ENCODE results near the gene ESPL1. TPM values are rescaled to one million over a fixed set of nuclear protein-coding genes. Genes with fewer than 3 reads are reported as not detected.

ESPL1 gene
- total RNA-seq, 1 experiment from 2014 or later, result 8.3 TPM

DNA sequence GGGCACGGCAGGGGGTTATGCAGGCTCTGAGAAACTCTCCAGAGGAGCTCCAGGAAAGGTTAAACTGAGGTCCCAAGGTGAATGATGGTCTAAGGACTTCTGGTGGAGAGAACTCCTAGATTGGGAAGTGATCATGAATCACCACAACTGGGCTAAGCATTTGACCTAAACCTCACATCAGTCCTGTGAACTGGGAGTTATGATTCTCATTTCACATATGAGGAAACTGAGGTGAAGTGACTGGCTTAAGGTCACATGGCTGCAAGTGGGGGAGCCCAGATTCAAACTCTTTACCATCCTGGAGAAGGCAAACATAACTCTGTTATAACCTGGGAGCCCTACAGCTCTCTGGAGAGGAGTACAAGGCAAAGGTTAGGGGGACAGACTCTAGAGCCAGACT lies 40.3 kb upstream of the ESPL1 start:
- no peak for DNase-seq (ENCODE audit: low read depth, low spot score)
- in situ Hi-C loops (cut with HindIII; ENCODE audit: low pct_unique_long_range_greater_than_20kb, low sequenced_read_pairs), result no loop called here

DNA sequence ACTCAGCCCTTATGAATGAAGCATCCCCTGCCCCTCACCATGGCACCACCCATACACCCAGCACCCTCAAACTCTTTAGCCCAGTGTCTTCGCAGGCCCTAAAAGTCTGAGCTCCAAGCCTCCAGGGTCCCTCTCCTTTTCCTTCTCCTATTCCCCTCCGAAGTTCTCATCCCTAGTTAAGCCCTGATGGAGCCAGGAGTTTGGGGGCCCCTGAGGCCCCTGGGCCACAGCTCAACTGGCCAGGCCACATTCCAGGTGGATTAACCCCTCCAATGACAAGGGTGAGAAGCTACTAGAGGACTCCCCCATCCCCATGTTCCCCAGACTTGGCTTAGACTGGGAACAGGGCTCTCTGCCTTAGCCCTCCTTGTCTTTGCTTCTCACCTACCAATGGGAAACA lies 38.6 kb upstream of the ESPL1 start:
- in situ Hi-C loops (cut with HindIII; ENCODE audit: low pct_unique_long_range_greater_than_20kb, low sequenced_read_pairs), result no loop called here
- no peak for DNase-seq (ENCODE audit: low read depth, low spot score)

DNA sequence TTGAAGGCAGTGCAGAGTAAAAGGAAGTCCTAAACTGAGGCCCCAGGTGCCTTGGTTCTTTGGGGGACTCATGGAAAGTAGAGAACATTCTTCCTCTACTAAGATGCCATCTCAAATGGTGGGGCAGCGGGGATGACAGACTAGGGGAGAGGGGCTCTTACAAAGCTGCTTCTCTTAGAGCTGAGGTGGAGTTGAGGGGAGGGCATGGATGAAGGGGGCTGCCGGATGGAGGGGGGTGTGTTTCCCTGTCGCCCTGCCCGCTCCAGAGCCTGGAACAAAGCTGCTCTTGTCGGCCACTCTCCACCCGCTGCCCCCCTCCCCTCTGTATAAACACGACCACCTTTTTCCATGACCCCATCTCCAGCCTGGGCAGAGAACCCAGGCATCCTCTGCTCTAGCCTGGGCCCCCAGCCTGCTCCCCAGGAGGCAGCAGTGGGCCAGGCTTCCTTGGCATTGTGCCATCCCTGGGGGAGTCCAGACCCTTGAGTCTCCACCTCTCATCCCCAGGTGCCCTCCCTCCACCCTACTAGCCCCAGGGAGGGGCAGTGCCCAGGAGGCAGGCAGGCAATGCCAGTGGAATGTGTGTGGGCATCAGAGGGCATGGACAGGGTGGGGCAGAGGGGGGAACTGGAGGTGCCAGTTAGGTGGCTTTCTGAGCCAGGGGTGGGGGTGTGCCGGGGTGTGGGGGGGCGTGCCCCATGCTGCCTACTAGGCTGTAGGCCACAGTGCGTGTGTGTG lies 37.8 kb upstream of the ESPL1 start:
- no peak for DNase-seq (ENCODE audit: low read depth, low spot score)
- in situ Hi-C loops (cut with HindIII; ENCODE audit: low pct_unique_long_range_greater_than_20kb, low sequenced_read_pairs), result no loop called here

DNA sequence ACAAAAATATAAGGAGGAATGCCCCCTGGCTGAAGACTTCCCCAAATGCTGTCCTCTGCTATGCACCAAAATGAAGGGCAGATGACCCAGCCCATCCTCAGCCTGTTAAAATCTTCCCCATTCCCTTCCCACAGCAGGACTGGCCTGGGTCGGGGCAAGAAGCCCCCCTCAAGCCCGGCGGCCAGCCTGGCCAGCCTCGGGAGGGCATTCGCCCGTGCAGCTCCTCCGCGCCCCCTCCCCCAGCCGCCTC lies 36.5 kb upstream of the ESPL1 start:
- DNase-seq (ENCODE audit: low read depth, low spot score), result no peak
- in situ Hi-C loops (cut with HindIII; ENCODE audit: low pct_unique_long_range_greater_than_20kb, low sequenced_read_pairs), result no loop called here

DNA sequence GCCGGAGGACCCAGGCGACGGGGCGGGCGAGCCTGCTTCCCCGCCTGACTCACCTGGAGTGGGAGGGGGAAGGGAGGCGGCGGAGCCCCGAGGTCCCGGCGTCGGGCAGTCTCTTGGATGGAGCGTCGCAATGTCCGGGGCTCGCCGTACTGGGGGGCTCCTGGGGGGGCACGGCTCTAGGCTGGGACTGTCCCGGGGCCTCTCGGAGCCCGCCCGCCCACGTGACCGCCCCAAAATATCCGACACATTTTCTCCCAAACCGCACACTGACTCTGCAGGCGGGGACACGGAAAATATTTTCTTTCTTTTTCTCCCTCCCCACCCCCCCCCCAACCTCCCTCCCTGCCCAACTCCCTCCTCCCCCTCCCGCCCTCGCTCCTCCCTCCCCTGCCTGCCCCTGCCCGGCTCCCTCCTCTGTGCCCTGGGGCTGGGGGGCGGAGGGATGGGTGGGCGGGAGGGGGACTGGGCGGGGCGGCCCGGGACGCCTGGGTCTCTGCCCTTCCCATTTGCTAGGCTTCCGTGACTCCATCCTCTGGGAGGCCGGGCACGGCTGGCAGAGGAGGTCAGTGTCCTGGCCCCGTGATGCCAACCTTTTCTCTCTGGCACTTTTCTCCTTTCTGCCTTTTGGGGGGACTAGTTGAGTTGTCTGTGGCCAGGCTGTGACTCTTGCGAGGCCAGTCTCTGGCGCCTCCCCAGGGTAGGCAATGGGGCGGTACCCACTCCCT lies 36.0 kb upstream of the ESPL1 start, which contains the start of gene RARG:
RARG (minus strand) TSS at position 289 of the 725 bp plus-strand sequence. CDS start 4,664 bp downstream, outside the sequence.
- DNase-seq (ENCODE audit: low read depth, low spot score), result no peak
- in situ Hi-C loops (cut with HindIII; ENCODE audit: low pct_unique_long_range_greater_than_20kb, low sequenced_read_pairs), result no loop called here

DNA sequence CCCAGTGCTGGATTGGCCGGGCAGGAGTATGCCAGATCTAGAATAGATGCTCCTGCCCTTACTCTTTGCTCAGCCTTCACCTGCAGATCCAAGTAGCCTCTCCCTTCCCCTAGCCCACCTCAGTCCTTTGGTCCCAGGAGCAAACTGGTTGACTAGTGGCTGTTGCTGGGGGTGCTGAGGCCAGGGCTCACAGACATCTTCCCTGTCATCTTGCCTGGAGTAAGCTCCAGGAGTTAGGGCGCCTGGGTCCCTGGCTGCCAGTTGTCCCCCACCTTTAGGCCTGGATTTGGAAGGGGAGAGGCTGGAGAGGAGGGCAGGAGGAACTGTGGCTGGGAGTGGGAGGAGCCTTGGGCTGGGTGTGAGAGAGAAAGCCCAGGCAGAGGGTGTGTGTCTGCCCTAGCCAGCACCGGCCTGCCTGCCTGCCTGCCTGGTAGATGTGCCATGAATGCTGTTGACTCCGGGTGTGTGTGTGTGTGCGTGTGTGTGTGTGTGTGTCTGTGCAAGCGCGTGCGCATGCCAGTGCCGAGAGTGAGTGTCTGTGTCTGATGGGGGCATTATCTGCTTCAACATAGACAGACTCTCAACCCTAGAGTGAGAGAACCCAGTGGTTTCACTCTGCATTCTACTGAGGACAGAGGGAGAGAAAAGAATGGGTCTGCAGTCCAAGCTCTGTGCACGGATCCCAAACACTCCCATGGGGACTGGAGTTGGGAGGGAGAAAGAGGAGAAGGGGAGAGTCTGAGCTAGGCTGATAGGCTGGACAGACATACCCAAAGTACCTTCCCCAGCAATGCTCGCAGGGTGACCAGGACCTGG lies 35.2 kb upstream of the ESPL1 start:
- in situ Hi-C loops (cut with HindIII; ENCODE audit: low pct_unique_long_range_greater_than_20kb, low sequenced_read_pairs), result no loop called here
- DNase-seq (ENCODE audit: low read depth, low spot score), result peak; percentile 24

DNA sequence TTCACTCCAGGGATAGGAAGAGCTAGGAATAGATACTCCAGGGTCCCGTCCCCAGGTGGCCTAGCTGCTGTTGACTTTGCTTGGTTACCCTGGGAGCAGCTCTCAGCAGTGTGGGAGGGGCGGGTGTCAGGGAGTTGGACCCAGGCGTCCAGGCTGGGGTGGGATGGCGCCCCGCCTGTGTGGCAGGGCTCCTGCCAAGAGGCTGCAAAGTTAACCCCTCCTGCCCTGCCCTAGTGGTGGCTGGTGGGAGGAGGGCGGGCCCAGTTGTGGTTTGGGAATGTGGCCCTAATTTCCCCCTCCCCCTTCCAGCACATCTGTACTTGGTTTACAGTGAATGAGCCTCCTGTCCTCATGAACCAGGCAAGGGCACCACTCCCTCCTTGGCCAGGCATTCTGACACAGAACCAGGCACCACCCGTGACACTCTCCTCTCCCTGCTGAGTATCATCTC lies 34.4 kb upstream of the ESPL1 start:
- in situ Hi-C loops (cut with HindIII; ENCODE audit: low pct_unique_long_range_greater_than_20kb, low sequenced_read_pairs), result no loop called here
- no peak for DNase-seq (ENCODE audit: low read depth, low spot score)

DNA sequence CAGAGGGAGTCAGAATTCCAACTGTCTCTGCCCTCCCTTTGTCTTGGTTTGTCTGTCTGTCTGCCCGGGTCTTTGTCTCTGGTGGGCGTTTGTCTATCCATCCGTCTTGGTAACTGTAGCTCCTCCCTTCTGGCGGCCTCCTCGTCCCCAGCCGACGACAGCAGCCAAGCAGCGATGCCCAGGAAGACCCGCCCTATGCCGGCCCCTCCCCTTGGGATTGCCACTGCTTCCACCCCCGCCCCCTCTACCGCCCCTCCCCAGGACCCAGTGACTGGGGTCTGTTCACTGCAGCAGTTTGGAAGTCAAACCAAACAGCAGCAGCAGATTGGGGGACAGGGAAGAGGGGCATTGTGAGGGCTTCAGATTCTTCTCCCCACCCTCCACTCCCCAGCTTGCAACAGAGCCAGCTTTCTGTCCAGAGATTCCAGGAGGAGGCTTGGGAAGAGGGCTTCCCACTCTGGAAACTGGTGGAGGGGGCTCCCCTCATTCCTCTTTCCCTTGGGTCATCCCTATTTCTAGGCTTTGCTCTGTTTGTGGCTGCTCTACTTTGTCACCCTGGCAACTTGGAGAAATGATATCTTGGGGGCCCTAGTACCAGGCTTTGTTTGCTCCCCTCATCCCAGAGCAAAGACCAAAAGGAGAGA lies 33.7 kb upstream of the ESPL1 start:
- in situ Hi-C loops (cut with HindIII; ENCODE audit: low pct_unique_long_range_greater_than_20kb, low sequenced_read_pairs), result no loop called here
- DNase-seq (ENCODE audit: low read depth, low spot score), result no peak

DNA sequence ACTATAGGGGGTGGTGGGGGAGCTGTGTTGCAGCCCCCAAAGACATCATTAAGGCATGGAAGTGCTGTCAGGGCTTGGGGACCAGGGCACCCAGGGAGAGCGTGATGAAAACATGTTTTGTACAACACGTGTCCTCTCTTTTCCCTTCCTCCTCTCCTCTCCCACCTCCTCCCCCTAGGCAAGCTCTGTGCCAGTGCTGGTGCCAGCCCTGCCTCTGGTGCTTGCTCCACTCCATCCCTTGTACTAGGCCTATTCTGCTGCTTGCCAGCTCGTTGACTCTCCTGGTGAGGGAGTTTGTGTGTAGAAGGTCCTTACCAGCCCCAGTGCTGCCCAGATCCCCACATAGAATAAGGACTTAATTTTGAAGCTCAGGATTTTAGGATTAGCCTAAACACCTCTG lies 32.9 kb upstream of the ESPL1 start:
- in situ Hi-C loops (cut with HindIII; ENCODE audit: low pct_unique_long_range_greater_than_20kb, low sequenced_read_pairs), result no loop called here

DNA sequence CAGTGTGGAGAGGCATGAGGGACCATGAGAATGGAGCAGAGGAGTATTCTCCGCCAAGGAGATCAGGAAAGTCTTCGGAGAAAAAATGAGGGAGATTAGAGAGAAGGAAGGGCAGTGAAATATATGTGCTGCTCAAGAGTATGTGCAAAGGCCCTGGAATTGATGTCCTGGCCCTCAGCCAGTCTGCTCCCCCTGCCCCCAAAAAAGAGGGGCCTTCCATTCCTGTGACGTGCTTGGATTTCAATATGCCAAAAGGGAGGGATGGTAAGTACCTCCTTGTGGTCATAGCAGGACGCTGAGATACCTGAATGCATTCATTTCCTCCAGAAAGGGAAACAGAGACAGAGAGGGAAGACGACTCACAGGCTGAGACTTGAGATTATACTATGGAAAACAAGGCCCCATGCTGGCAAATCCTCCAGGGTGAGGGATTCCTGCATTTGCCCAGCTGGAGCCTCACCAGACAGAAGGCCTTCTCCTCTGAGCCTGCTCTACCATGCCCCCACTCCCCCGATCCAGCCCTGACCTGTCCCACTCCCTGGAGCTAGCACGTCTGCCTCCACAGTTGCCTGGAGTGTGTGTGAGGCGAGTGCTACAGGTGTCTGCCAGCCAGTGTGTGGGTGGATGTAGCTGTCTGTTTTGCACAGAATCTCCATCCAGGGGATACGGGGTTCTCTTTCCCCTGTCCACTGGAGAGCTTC lies 32.2 kb upstream of the ESPL1 start:
- in situ Hi-C loops (cut with HindIII; ENCODE audit: low pct_unique_long_range_greater_than_20kb, low sequenced_read_pairs), result no loop called here
- DNase-seq (ENCODE audit: low read depth, low spot score), result no peak

More for the DNA sequence above, 32.9 kb upstream of the ESPL1 start:
- no peak for DNase-seq (ENCODE audit: low read depth, low spot score)

DNA sequence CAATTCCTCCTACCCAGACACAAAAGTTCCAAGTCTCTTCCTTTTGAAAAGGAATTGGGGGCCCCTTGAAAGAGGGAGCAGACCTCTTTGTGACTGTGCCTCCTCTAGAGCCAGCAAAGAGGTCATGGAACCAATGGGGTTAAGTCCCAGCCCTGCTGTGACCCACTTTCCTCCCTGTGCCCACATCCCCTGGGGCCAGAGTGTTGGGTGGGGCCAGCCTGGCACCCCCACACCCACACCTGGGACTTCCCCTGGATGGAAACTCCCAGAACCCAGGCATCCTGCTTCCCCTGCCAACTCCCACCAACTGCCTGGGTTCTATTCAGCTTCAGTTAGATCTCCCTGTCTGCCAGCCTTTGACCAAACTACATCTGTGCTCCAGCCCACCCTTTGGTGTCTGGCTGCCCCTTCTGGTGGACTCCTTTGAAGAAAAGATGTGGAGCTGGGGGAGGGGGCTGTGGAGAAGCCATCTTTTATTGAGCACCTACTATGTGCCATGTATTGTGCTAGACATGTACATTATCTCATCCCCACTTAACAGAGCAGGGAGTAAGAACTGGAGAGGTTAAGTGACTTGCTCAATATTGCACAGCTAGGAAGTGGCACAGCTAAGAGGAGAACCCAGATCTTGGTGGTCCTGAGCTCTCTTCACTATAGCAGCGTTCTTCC lies 31.5 kb upstream of the ESPL1 start:
- in situ Hi-C loops (cut with HindIII; ENCODE audit: low pct_unique_long_range_greater_than_20kb, low sequenced_read_pairs), result no loop called here
- no peak for DNase-seq (ENCODE audit: low read depth, low spot score)

DNA sequence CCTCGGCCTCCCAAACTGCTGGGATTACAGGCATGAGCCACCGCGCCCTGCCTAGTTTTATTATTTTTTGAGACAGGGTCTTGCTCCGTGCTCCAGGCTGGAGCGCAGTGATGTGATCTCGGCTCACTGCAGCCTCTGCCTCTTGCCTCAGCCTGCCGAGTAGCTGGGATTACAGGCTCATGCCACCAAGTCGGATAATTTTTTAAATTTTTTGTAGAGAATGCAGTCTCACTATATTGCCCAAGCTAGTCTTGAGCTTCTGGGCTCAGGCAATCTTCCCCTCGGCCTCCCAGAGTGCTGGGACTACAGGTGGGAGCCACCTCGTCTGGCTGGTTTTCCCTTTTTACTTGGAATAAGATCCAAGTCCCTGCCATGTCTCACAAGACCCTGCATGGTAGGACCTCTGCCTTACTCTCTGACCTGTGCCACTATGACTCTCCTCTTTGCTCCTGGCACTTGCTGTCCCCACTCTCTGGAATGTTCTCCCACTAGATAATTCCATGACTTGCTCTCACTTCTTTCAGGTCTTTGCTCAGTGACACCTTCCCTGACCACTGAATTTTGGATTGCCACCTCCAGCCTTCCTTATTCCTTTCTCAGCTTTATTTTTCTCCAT lies 28.3 kb upstream of the ESPL1 start:
- in situ Hi-C loops (cut with HindIII; ENCODE audit: low pct_unique_long_range_greater_than_20kb, low sequenced_read_pairs), result no loop called here
- no peak for DNase-seq (ENCODE audit: low read depth, low spot score)

DNA sequence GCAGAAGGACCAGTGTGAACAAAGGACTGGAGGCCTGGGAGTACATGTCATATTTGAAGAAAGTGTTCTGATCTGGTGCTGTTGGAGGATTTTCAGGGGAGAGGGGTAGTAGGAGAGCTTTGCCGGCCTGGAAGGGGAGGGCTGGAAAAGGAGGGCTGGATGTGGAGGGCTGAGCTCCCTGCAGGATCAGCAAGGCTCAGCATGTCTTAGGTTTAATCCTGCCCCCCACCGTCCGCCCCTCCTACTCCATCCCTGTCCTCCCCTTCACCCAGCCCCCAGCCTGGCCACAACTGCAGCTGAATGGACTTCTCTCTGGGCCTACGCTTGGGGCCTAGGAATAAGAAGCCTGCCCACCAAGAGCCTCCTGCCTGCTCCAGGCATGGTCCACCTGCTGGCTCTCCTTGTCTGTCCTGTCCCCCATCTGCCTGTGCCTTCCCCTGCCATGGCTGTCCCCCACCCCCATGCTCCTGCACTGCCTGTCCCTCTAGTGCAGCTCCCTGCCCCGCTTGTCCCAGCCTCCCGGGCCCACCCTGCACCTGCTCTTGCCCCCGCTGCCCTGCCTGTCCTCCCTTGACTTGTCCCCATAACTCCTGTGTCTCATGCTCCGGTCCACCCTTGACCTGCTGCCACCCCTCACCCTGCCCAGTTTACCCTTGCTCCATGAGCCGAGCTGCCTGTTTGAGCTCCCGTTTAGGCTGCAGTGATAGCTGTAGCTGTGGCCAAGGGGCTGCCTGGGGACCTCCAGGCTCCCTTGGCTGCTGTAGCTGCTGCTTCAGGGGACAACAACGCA lies 26.3 kb upstream of the ESPL1 start:
- in situ Hi-C loops (cut with HindIII; ENCODE audit: low pct_unique_long_range_greater_than_20kb, low sequenced_read_pairs), result no loop called here
- no peak for DNase-seq (ENCODE audit: low read depth, low spot score)

DNA sequence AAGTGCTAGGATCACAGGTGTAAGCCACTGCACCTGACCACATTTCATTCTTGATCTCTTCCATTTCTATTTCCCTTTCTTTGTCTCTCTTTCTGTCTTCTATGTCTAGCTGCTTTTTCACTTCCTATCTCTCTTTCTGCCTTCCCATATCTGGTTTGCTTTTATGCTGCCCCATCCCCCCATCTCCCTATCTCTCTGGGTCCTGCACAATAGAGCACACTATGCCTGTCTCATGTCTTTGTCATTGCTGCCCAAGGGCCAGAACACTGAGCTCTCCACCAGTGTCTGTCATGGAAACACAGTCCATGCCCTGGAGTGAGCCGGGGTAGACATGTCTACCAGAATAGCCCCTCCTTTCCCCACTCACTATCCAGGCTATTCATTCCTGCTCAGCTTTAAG lies 23.8 kb upstream of the ESPL1 start:
- in situ Hi-C loops (cut with HindIII; ENCODE audit: low pct_unique_long_range_greater_than_20kb, low sequenced_read_pairs), result no loop called here
- no peak for DNase-seq (ENCODE audit: low read depth, low spot score)

DNA sequence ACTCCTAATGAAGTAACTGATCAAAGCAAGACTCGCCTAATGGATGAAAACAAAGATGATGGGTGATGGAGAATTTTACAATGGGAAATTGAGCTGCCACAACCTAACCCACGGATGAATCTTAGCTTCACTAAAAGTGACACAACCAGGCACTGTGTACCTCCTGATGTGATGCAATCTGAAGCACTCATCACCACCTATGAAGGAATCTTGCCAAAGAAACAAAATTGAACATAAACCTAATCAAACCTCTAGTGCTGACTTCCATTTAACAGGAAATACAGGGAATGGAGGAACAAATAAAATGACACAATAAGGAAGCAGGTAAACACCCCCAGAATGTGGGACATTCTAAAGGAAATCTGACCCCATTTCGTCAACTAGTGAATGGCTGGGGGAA lies 22.8 kb upstream of the ESPL1 start:
- DNase-seq (ENCODE audit: low read depth, low spot score), result no peak
- in situ Hi-C loops (cut with HindIII; ENCODE audit: low pct_unique_long_range_greater_than_20kb, low sequenced_read_pairs), result no loop called here

Data from SK-MEL-5 (cell line).